GM12878 (cell line): ENCODE data around the gene NCF4. TPM values are rescaled to one million over a fixed set of nuclear protein-coding genes. Genes with fewer than 3 reads are reported as not detected.

Source experiments
- ATAC-seq: fragments of 200-7000 bp; cut with Tn5 transposase; 3 replicates; pipeline ENCODE4 v1.9.1; 2020; ENCODE audit warnings: mild to moderate bottlenecking, moderate library complexity
- BruUV-seq: library from RNA; stranded (reverse); fragments of 400-500 nt; replicated peaks from 2 replicates; lab custom pipeline; 2021; lab: Mats Ljungman, UMichigan
- CTCF ChIA-PET: fragments of 300-600 bp; sonication (Branson Sonifier 250); formaldehyde crosslinking; extraction: SDS; loops from one replicate; lab custom pipeline; 2021; ENCODE audit warnings: inconsistent platforms; lab: Yijun Ruan, JAX
- POLR2A ChIA-PET: fragments of 350-600 bp; formaldehyde crosslinking; extraction: SDS; loops from one replicate; lab custom pipeline; 2021; ENCODE audit warnings: inconsistent platforms; lab: Charles Lee
- RAD21 ChIA-PET: fragments of 300-600 bp; sonication (Branson Sonifier 250); formaldehyde crosslinking; loops from one replicate; lab custom pipeline; 2023; ENCODE audit warnings: antibody characterized with exemption; ENCODE audit not compliant: unreplicated experiment; lab: Charles Lee
- SMC1A ChIA-PET: fragments of 300-600 bp; sonication (Branson Sonifier 250); formaldehyde crosslinking; loops from one replicate; lab custom pipeline; 2023; ENCODE audit not compliant: unreplicated experiment, uncharacterized antibody; lab: Charles Lee
- DNase-seq: peaks from one replicate; pipeline ENCODE4 v3.0.0-alpha.2; 2011; ENCODE audit warnings: low read depth, low spot score
- FAIRE-seq: peaks from 3 replicates; lab custom pipeline; 2011; peaks lifted over from hg19 to GRCh38; lab: Jason Lieb, UNC
- H2AFZ ChIP-seq: 2 replicates; pipeline ENCODE4 v1.6.0; 2011; ENCODE audit warnings: low read depth, low read length, control low read depth; ENCODE audit not compliant: control insufficient read depth
- H3K27ac ChIP-seq: 2 replicates; pipeline ENCODE4 v1.5.1; 2011; ENCODE audit warnings: control low read depth; ENCODE audit not compliant: control insufficient read depth, insufficient read depth
- H3K27me3 ChIP-seq, 2 experiments: replicated peaks in 1 of 2; 2 replicates each; pipeline versions ENCODE4 v1.6.0 to v1.6.1; 2011; ENCODE audit warnings: low read length in 1 of 2; ENCODE audit not compliant: control insufficient read depth in 2 of 2, insufficient read depth in 2 of 2
- H3K36me3 ChIP-seq, 2 experiments: 2 replicates each; pipeline ENCODE4 v1.5.1; 2011; ENCODE audit warnings: low read length in 1 of 2; ENCODE audit not compliant: control insufficient read depth in 2 of 2, insufficient read depth in 2 of 2
- H3K4me1 ChIP-seq: 2 replicates; pipeline ENCODE4 v1.6.1; 2011; ENCODE audit warnings: mild to moderate bottlenecking, low read length, moderate library complexity, mixed read lengths; ENCODE audit not compliant: control insufficient read depth, insufficient read depth
- H3K4me2 ChIP-seq: 2 replicates; pipeline ENCODE4 v1.6.0; 2011; ENCODE audit warnings: control low read depth; ENCODE audit not compliant: control insufficient read depth, insufficient read depth
- H3K4me3 ChIP-seq: fragments of 200-600 bp; sonication (generic); 2 replicates; pipeline ENCODE4 v1.5.1; 2016
- H3K79me2 ChIP-seq: 2 replicates; pipeline ENCODE4 v1.6.0; 2011; ENCODE audit warnings: low read length; ENCODE audit not compliant: control insufficient read depth, insufficient read depth
- H3K9ac ChIP-seq: 2 replicates; pipeline ENCODE4 v1.8.0; 2011; ENCODE audit warnings: low read length, control low read depth, mixed read lengths; ENCODE audit not compliant: control insufficient read depth, insufficient read depth
- H3K9me3 ChIP-seq: replicated peaks from 3 replicates; pipeline ENCODE4 v1.5.1; 2011; ENCODE audit warnings: mild to moderate bottlenecking, low read length; ENCODE audit not compliant: control insufficient read depth, insufficient read depth
- H4K20me1 ChIP-seq: 2 replicates; pipeline ENCODE4 v1.6.0; 2011; ENCODE audit not compliant: control insufficient read depth, insufficient read depth
- BCL11A ChIP-seq: IDR thresholded peaks from 2 replicates; pipeline ENCODE4 v1.6.1; 2011; ENCODE audit warnings: low read depth, low read length
- CBX5 ChIP-seq: sonication (generic); IDR thresholded peaks from 2 replicates; pipeline ENCODE4 v1.6.1; 2016; ENCODE audit warnings: low read depth, moderate library complexity, mild to moderate bottlenecking, inconsistent platforms
- E2F4 ChIP-seq: IDR thresholded peaks from 2 replicates; pipeline ENCODE4 v1.6.1; 2012; ENCODE audit warnings: low read depth, low read length, improper control_type of control experiment
- EGR1 ChIP-seq, 2 experiments: IDR thresholded peaks; 1 replicate in 1 of 2; 2 replicates in 1 of 2; pipeline ENCODE4 v1.6.1; 2011 to 2012; ENCODE audit warnings: low read depth in 2 of 2, low read length in 2 of 2, borderline replicate concordance in 1 of 2, mild to moderate bottlenecking in 1 of 2, moderate library complexity in 1 of 2
- ELK1 ChIP-seq: IDR thresholded peaks from 2 replicates; pipeline ENCODE4 v1.6.1; 2012; ENCODE audit warnings: low read depth, low read length, improper control_type of control experiment
- EZH2 ChIP-seq: IDR thresholded peaks from 2 replicates; pipeline ENCODE4 v1.6.1; 2012; ENCODE audit warnings: low read depth, mild to moderate bottlenecking, control low read depth, inconsistent platforms, low read length, borderline replicate concordance; ENCODE audit not compliant: control insufficient read depth
- MTA3 ChIP-seq: IDR thresholded peaks from 2 replicates; pipeline ENCODE4 v1.6.1; 2012; ENCODE audit warnings: low read length, inconsistent platforms, borderline replicate concordance
- NBN ChIP-seq: fragments of 450-650 bp; IDR thresholded peaks from 2 replicates; pipeline ENCODE4 v1.6.1; 2016
- NR2C2 ChIP-seq: IDR thresholded peaks from 2 replicates; pipeline ENCODE4 v1.6.1; 2011; ENCODE audit warnings: borderline replicate concordance, low read depth; ENCODE audit not compliant: control insufficient read depth, insufficient read length
- RAD21 ChIP-seq: IDR thresholded peaks from 2 replicates; pipeline ENCODE4 v1.6.1; 2011; ENCODE audit warnings: mild to moderate bottlenecking, low read depth, low read length, moderate library complexity; ENCODE audit not compliant: insufficient read depth
- SIN3A ChIP-seq: IDR thresholded peaks from 2 replicates; pipeline ENCODE4 v1.6.1; 2012; ENCODE audit warnings: low read depth, low read length, improper control_type of control experiment
- SMARCA5 ChIP-seq: fragments of 450-650 bp; IDR thresholded peaks from 2 replicates; pipeline ENCODE4 v1.6.1; 2017; ENCODE audit warnings: mild to moderate bottlenecking
- SUZ12 ChIP-seq: fragments of 200-600 bp; sonication (generic); IDR thresholded peaks from one replicate; pipeline ENCODE4 v1.6.1; 2018; ENCODE audit warnings: antibody characterized with exemption, mild to moderate bottlenecking; ENCODE audit not compliant: unreplicated experiment
- YBX1 ChIP-seq: fragments of 450-650 bp; IDR thresholded peaks from 2 replicates; pipeline ENCODE4 v1.6.1; 2016; ENCODE audit warnings: antibody characterized with exemption
- ZNF24 ChIP-seq: fragments of 450-650 bp; IDR thresholded peaks from 2 replicates; pipeline ENCODE4 v1.6.1; 2017; ENCODE audit warnings: antibody characterized with exemption, mild to moderate bottlenecking
- ZNF384 ChIP-seq: IDR thresholded peaks from 2 replicates; pipeline ENCODE4 v1.6.1; 2012; ENCODE audit warnings: low read depth, mild to moderate bottlenecking, low read length, improper control_type of control experiment, borderline replicate concordance
- WGBS: methylation state at CpG from one replicate; pipeline ENCODE4 v1.1.6; 2016; ENCODE audit warnings: low lambda C conversion rate; ENCODE audit not compliant: insufficient replicate concordance, insufficient coverage; ENCODE audit errors: missing lambda C conversion rate; 5-methylcytosine and 5-hydroxymethylcytosine counted together
- in situ Hi-C: fragments of 300-500 bp; cut with MboI; formaldehyde crosslinking; loops from 9 replicates; pipeline ENCODE4 v1.14.3; 2018; ENCODE audit warnings: mixed read lengths
- intact Hi-C: fragments of 100-400 bp; cut with micrococcal nuclease; formaldehyde crosslinking; loops from one replicate; pipeline ENCODE4 v1.14.2; 2022; ENCODE audit not compliant: unreplicated experiment
- polyA plus RNA-seq, 11 experiments: library from polyadenylated mRNA; depleted of rRNA in 4 of 11; unstranded in 6 of 11; stranded (reverse) in 5 of 11; fragments of >200 nt; fragmentation: Nextera tagmentation in 4 of 11; fragmentation: Illumina TruSeq in 1 of 11; extraction: Ambion mirVana in 4 of 11; extraction: Trizol in 1 of 11; gene quantifications; 1 replicate in 1 of 11; 2 replicates in 10 of 11; pipeline versions ENCODE4 v1.2.1 to v1.2.3, GENCODE V29; 2011 to 2016; ENCODE audit warnings: inconsistent platforms in 2 of 11, missing spikeins in 2 of 11, low read depth in 1 of 11
- total RNA-seq, 4 experiments: library from RNA; depleted of rRNA in 3 of 4; stranded (reverse); fragments of >200 nt in 3 of 4; fragmentation: Illumina TruSeq in 1 of 4; extraction: Trizol in 1 of 4; gene quantifications; 2 replicates each; pipeline versions ENCODE4 v1.2.1 to v1.2.3, GENCODE V29; 2013 to 2021

Gene NCF4
- total and polyA plus RNA-seq, 10 of the 15 experiments (the other 5 are each of a cell fraction or from before 2014, with no cell fraction given) = 22.9 to 136 (median 72.5) TPM

GRCh38 chr22:36887162-36887561 lies 26.4 kb downstream of the NCF4 start:
- ChIA-PET POLR2A (no interaction called here), SMC1A (interaction anchor here (1.7 to 2.5 kb wide), 3 partner anchors 12 to 17 kb away, joined by 3 to 9 read pairs (median 5); no protein-coding TSS in a partner anchor), CTCF (interaction anchor here (1.3 to 1.8 kb wide), 2 partner anchors 11 to 31 kb away, joined by 4 to 7 read pairs; no protein-coding TSS in a partner anchor), RAD21 (no interaction called here)
- H3K9me3 ChIP-seq = peaks cover 2% of the 10 kb centered on the region; the same call in 2 of the 3 replicates
- no peak overlapping the region for H2AFZ ChIP-seq
- no peak overlapping the region for H3K27ac ChIP-seq
- H3K4me2 ChIP-seq = no peak overlapping the region
- intact Hi-C loops (no loop called here), in situ Hi-C loops (no loop called here)
- 50% methylated on average over 4 of the region's 4 CpGs for WGBS
- no peaks in the 10 kb centered on the region for H3K27me3 ChIP-seq
- DNase-seq (no peak), FAIRE-seq (no peak), ATAC-seq (no peak)
- no TSS peak for BruUV-seq
- no peaks in the 10 kb centered on the region for H3K36me3 ChIP-seq
- TF ChIP-seq MTA3 = no peak
- no peak overlapping the region for H3K4me3 ChIP-seq
- H4K20me1 ChIP-seq = no peaks in the 10 kb centered on the region
- no peaks in the 10 kb centered on the region for H3K79me2 ChIP-seq
- no peaks in the 10 kb centered on the region for H3K4me1 ChIP-seq
- no peak overlapping the region for H3K9ac ChIP-seq

- Histone ChIP-seq H3K27ac (no peak overlapping the region), H3K4me3 (no peak overlapping the region), H3K9ac (no peak overlapping the region), H3K36me3 (no peaks in the 10 kb centered on the region), H3K4me2 (no peak overlapping the region), H3K27me3 (no peaks in the 10 kb centered on the region), H2AFZ (no peak overlapping the region), H3K79me2 (no peaks in the 10 kb centered on the region), H4K20me1 (no peaks in the 10 kb centered on the region), H3K9me3 (peaks cover 8% of the 10 kb centered on the region; the same call in 2 of the 3 replicates), H3K4me1 (no peaks in the 10 kb centered on the region)
- CTCF ChIA-PET = interaction anchor here (0.8 to 3.2 kb wide), 8 partner anchors 10 to 86 kb away, joined by 3 to 21 read pairs (median 6); no protein-coding TSS in a partner anchor
- in situ Hi-C loops = no loop called here
- no peak for DNase-seq
- no TSS peak for BruUV-seq
- SMC1A ChIA-PET = interaction anchor here (0.6 to 2.1 kb wide), 5 partner anchors 9 to 85 kb away, joined by 3 to 6 read pairs (median 3); no protein-coding TSS in a partner anchor
- ATAC-seq = no peak
- intact Hi-C loops = no loop called here
- POLR2A ChIA-PET = interaction anchor here (1.0 to 2.5 kb wide), 3 partner anchors 10 to 25 kb away, joined by 3 to 10 read pairs (median 4); no protein-coding TSS in a partner anchor
- WGBS = 0% methylated on average over 1 of the region's 1 CpG
- RAD21 ChIA-PET = interaction anchor here (0.8 to 1.6 kb wide), 4 partner anchors 9 to 86 kb away, joined by 3 to 4 read pairs (median 3); no protein-coding TSS in a partner anchor
- FAIRE-seq = no peak
- no peak for TF ChIP-seq BCL11A
- no peak for TF ChIP-seq E2F4
- TF ChIP-seq ZNF384 = no peak
- no peak for TF ChIP-seq SUZ12
- no peak for TF ChIP-seq CBX5
- TF ChIP-seq EZH2 = no peak
- TF ChIP-seq YBX1 = no peak
- TF ChIP-seq ZNF24 = no peak
- no peak for TF ChIP-seq NR2C2
- TF ChIP-seq NBN = no peak
- TF ChIP-seq RAD21 = no peak
- TF ChIP-seq SIN3A = no peak
- no peak for TF ChIP-seq SMARCA5
- TF ChIP-seq EGR1 (IDR thresholded peaks at IDR 0.05; ENCODE audit: borderline replicate concordance in 1 of 2, low read depth in 2 of 2, low read length in 2 of 2) = no peak
- TF ChIP-seq ELK1 = no peak
These were observed 30.8 kb downstream of the NCF4 start for GRCh38 chr22:36891646-36892045.
